GM12878 (cell line): ENCODE measurements around the gene DGKA. TPM values are rescaled to one million over a fixed set of nuclear protein-coding genes. Genes with fewer than 3 reads are reported as not detected.

ENCODE experiments used
- ATAC-seq: fragments of 200-7000 bp; cut with Tn5 transposase; 3 replicates; pipeline ENCODE4 v1.9.1; 2020; ENCODE audit warnings: mild to moderate bottlenecking, moderate library complexity
- BruUV-seq: library from RNA; stranded (reverse); fragments of 400-500 nt; replicated peaks from 2 replicates; lab custom pipeline; 2021; lab: Mats Ljungman, UMichigan
- CTCF ChIA-PET: fragments of 300-600 bp; sonication (Branson Sonifier 250); formaldehyde crosslinking; extraction: SDS; loops from one replicate; lab custom pipeline; 2021; ENCODE audit warnings: inconsistent platforms; lab: Yijun Ruan, JAX
- POLR2A ChIA-PET: fragments of 350-600 bp; formaldehyde crosslinking; extraction: SDS; loops from one replicate; lab custom pipeline; 2021; ENCODE audit warnings: inconsistent platforms; lab: Charles Lee
- RAD21 ChIA-PET: fragments of 300-600 bp; sonication (Branson Sonifier 250); formaldehyde crosslinking; loops from one replicate; lab custom pipeline; 2023; ENCODE audit warnings: antibody characterized with exemption; ENCODE audit not compliant: unreplicated experiment; lab: Charles Lee
- SMC1A ChIA-PET: fragments of 300-600 bp; sonication (Branson Sonifier 250); formaldehyde crosslinking; loops from one replicate; lab custom pipeline; 2023; ENCODE audit not compliant: unreplicated experiment, uncharacterized antibody; lab: Charles Lee
- DNase-seq: peaks from one replicate; pipeline ENCODE4 v3.0.0-alpha.2; 2011; ENCODE audit warnings: low read depth, low spot score
- FAIRE-seq: peaks from 3 replicates; lab custom pipeline; 2011; peaks lifted over from hg19 to GRCh38; lab: Jason Lieb, UNC
- H2AFZ ChIP-seq: 2 replicates; pipeline ENCODE4 v1.6.0; 2011; ENCODE audit warnings: low read depth, low read length, control low read depth; ENCODE audit not compliant: control insufficient read depth
- H3K27ac ChIP-seq: 2 replicates; pipeline ENCODE4 v1.5.1; 2011; ENCODE audit warnings: control low read depth; ENCODE audit not compliant: control insufficient read depth, insufficient read depth
- H3K27me3 ChIP-seq, 2 experiments: replicated peaks in 1 of 2; 2 replicates each; pipeline versions ENCODE4 v1.6.0 to v1.6.1; 2011; ENCODE audit warnings: low read length in 1 of 2; ENCODE audit not compliant: control insufficient read depth in 2 of 2, insufficient read depth in 2 of 2
- H3K36me3 ChIP-seq, 2 experiments: 2 replicates each; pipeline ENCODE4 v1.5.1; 2011; ENCODE audit warnings: low read length in 1 of 2; ENCODE audit not compliant: control insufficient read depth in 2 of 2, insufficient read depth in 2 of 2
- H3K4me1 ChIP-seq: 2 replicates; pipeline ENCODE4 v1.6.1; 2011; ENCODE audit warnings: mild to moderate bottlenecking, low read length, moderate library complexity, mixed read lengths; ENCODE audit not compliant: control insufficient read depth, insufficient read depth
- H3K4me2 ChIP-seq: 2 replicates; pipeline ENCODE4 v1.6.0; 2011; ENCODE audit warnings: control low read depth; ENCODE audit not compliant: control insufficient read depth, insufficient read depth
- H3K4me3 ChIP-seq: fragments of 200-600 bp; sonication (generic); 2 replicates; pipeline ENCODE4 v1.5.1; 2016
- H3K79me2 ChIP-seq: 2 replicates; pipeline ENCODE4 v1.6.0; 2011; ENCODE audit warnings: low read length; ENCODE audit not compliant: control insufficient read depth, insufficient read depth
- H3K9ac ChIP-seq: 2 replicates; pipeline ENCODE4 v1.8.0; 2011; ENCODE audit warnings: low read length, control low read depth, mixed read lengths; ENCODE audit not compliant: control insufficient read depth, insufficient read depth
- H3K9me3 ChIP-seq: replicated peaks from 3 replicates; pipeline ENCODE4 v1.5.1; 2011; ENCODE audit warnings: mild to moderate bottlenecking, low read length; ENCODE audit not compliant: control insufficient read depth, insufficient read depth
- H4K20me1 ChIP-seq: 2 replicates; pipeline ENCODE4 v1.6.0; 2011; ENCODE audit not compliant: control insufficient read depth, insufficient read depth
- CREB1 ChIP-seq: IDR thresholded peaks from 2 replicates; pipeline ENCODE4 v1.6.1; 2012; ENCODE audit warnings: low read depth, mild to moderate bottlenecking, inconsistent platforms
- E4F1 ChIP-seq: fragments of 450-650 bp; IDR thresholded peaks from 2 replicates; pipeline ENCODE4 v1.6.1; 2018; ENCODE audit warnings: borderline replicate concordance, mild to moderate bottlenecking; ENCODE audit not compliant: partially characterized antibody
- FOXM1 ChIP-seq: IDR thresholded peaks from 2 replicates; pipeline ENCODE4 v1.6.1; 2012; ENCODE audit warnings: low read depth, mild to moderate bottlenecking, inconsistent platforms, low read length, moderate library complexity
- HDAC2 ChIP-seq: fragments of 200-600 bp; sonication (generic); IDR thresholded peaks from 2 replicates; pipeline ENCODE4 v1.6.1; 2017
- IRF5 ChIP-seq: fragments of 450-650 bp; IDR thresholded peaks from 2 replicates; pipeline ENCODE4 v1.6.1; 2017; ENCODE audit warnings: borderline replicate concordance
- PAX8 ChIP-seq: fragments of 450-650 bp; IDR thresholded peaks from 2 replicates; pipeline ENCODE4 v1.6.1; 2017; ENCODE audit warnings: mild to moderate bottlenecking, moderate library complexity
- PKNOX1 ChIP-seq: fragments of 450-650 bp; IDR thresholded peaks from 2 replicates; pipeline ENCODE4 v1.6.1; 2016; ENCODE audit warnings: mild to moderate bottlenecking
- PRDM15 ChIP-seq: fragments of 450-650 bp; formaldehyde crosslinking; IDR thresholded peaks from 2 replicates; pipeline ENCODE4 v1.4.0; 2020; ENCODE audit warnings: mild to moderate bottlenecking, moderate library complexity
- RB1 ChIP-seq: fragments of 450-650 bp; formaldehyde crosslinking; IDR thresholded peaks from 2 replicates; pipeline ENCODE4 v1.6.1; 2017; ENCODE audit warnings: mild to moderate bottlenecking, borderline replicate concordance
- SIX5 ChIP-seq: IDR thresholded peaks from 2 replicates; pipeline ENCODE4 v1.6.1; 2011; ENCODE audit warnings: mild to moderate bottlenecking, low read depth, low read length, moderate library complexity; ENCODE audit not compliant: severe bottlenecking
- WGBS: methylation state at CpG from one replicate; pipeline ENCODE4 v1.1.6; 2016; ENCODE audit warnings: low lambda C conversion rate; ENCODE audit not compliant: insufficient replicate concordance, insufficient coverage; ENCODE audit errors: missing lambda C conversion rate; 5-methylcytosine and 5-hydroxymethylcytosine counted together
- in situ Hi-C: fragments of 300-500 bp; cut with MboI; formaldehyde crosslinking; loops from 9 replicates; pipeline ENCODE4 v1.14.3; 2018; ENCODE audit warnings: mixed read lengths
- intact Hi-C: fragments of 100-400 bp; cut with micrococcal nuclease; formaldehyde crosslinking; loops from one replicate; pipeline ENCODE4 v1.14.2; 2022; ENCODE audit not compliant: unreplicated experiment
- polyA plus RNA-seq, 11 experiments: library from polyadenylated mRNA; depleted of rRNA in 4 of 11; unstranded in 6 of 11; stranded (reverse) in 5 of 11; fragments of >200 nt; fragmentation: Nextera tagmentation in 4 of 11; fragmentation: Illumina TruSeq in 1 of 11; extraction: Ambion mirVana in 4 of 11; extraction: Trizol in 1 of 11; gene quantifications; 1 replicate in 1 of 11; 2 replicates in 10 of 11; pipeline versions ENCODE4 v1.2.1 to v1.2.3, GENCODE V29; 2011 to 2016; ENCODE audit warnings: inconsistent platforms in 2 of 11, missing spikeins in 2 of 11, low read depth in 1 of 11
- total RNA-seq, 4 experiments: library from RNA; depleted of rRNA in 3 of 4; stranded (reverse); fragments of >200 nt in 3 of 4; fragmentation: Illumina TruSeq in 1 of 4; extraction: Trizol in 1 of 4; gene quantifications; 2 replicates each; pipeline versions ENCODE4 v1.2.1 to v1.2.3, GENCODE V29; 2013 to 2021

DGKA gene
- total and polyA plus RNA-seq, 10 of the 15 experiments (the other 5 are each of a cell fraction or from before 2014, with no cell fraction given): 14.0 to 65.5 (median 37.1) TPM

- no TSS peak for BruUV-seq
- Histone ChIP-seq H4K20me1 (no peaks in the 10 kb centered on the region), H2AFZ (no peak overlapping the region), H3K4me1 (no peaks in the 10 kb centered on the region), H3K4me2 (no peak overlapping the region), H3K4me3 (no peak overlapping the region), H3K9me3 (no peaks in the 10 kb centered on the region), H3K27me3 (no peaks in the 10 kb centered on the region), H3K27ac (no peak overlapping the region), H3K79me2 (no peaks in the 10 kb centered on the region), H3K9ac (no peak overlapping the region), H3K36me3 (no peaks in the 10 kb centered on the region)
- ChIA-PET SMC1A (no interaction called here), CTCF (no interaction called here), POLR2A (no interaction called here), RAD21 (no interaction called here)
- ATAC-seq (no peak), DNase-seq (no peak), FAIRE-seq (no peak)
- in situ Hi-C loops: no loop called here
- intact Hi-C loops: no loop called here
- TF ChIP-seq FOXM1 (no peak), RB1 (no peak), PAX8 (no peak), E4F1 (no peak), SIX5 (no peak)
- 59% methylated on average over 4 of the region's 4 CpGs for WGBS
Observed at GRCh38 chr12:55891310-55891709, 39.7 kb upstream of the DGKA start.

- DNase-seq (no peak), ATAC-seq (no peak), FAIRE-seq (no peak)
- Histone ChIP-seq H3K4me2 (no peak overlapping the region), H3K79me2 (no peaks in the 10 kb centered on the region), H3K27me3 (no peaks in the 10 kb centered on the region), H2AFZ (no peak overlapping the region), H3K9me3 (no peaks in the 10 kb centered on the region), H3K9ac (no peak overlapping the region), H3K27ac (no peak overlapping the region), H3K36me3 (no peaks in the 10 kb centered on the region), H3K4me1 (no peaks in the 10 kb centered on the region), H4K20me1 (no peaks in the 10 kb centered on the region), H3K4me3 (no peak overlapping the region)
- no TSS peak for BruUV-seq
- SMC1A ChIA-PET: no interaction called here
- POLR2A ChIA-PET: no interaction called here
- RAD21 ChIA-PET: no interaction called here
- WGBS: 96% methylated on average over 1 of the region's 1 CpG
- CTCF ChIA-PET: no interaction called here
- intact Hi-C loops (no loop called here), in situ Hi-C loops (no loop called here)
- TF ChIP-seq HDAC2: no peak
- TF ChIP-seq PRDM15 (CRISPR knock-in tag): no peak
- TF ChIP-seq PKNOX1: no peak
- no peak for TF ChIP-seq CREB1
- TF ChIP-seq IRF5: no peak
Observed at GRCh38 chr12:55893723-55894122, 37.2 kb upstream of the DGKA start.
